ENCODE results near the gene POSTN.

DNA sequence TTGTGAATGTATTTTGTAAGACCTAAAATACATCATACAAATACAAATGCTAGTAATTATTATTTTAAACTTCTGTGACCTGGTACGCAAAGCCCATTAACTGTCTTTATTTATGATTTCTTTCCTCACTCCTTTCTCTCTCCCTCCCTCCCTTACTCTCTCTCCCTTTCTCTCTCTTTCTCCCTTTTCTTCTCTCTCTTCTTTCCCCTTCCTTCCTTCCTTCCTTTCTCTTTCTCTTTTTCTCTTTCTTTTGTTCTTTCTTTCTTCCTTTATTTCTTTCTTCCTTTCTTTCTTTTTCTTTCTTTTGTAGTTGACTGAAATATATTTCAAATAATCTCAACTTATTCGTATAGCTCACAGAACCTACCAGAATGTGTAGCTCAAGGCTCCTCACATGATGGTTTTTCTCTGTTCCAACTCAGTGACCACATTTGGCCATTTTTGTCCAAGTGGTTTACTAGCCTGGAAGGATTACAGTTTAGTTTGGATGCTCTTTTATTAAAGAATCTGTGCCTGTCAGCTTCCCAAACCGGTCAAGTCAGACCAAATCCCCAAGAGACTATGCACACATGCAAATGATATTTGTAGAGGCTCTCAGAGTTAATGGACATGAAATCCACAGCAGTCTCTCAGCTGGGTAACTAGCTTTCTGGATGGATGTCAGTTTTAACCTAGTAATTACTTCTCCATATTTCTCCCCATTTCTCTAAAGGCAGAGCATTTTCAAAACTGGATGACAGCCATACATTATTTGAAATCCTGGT is 71.7 kb downstream of the POSTN start:
- TF ChIP-seq, protein P1, sequence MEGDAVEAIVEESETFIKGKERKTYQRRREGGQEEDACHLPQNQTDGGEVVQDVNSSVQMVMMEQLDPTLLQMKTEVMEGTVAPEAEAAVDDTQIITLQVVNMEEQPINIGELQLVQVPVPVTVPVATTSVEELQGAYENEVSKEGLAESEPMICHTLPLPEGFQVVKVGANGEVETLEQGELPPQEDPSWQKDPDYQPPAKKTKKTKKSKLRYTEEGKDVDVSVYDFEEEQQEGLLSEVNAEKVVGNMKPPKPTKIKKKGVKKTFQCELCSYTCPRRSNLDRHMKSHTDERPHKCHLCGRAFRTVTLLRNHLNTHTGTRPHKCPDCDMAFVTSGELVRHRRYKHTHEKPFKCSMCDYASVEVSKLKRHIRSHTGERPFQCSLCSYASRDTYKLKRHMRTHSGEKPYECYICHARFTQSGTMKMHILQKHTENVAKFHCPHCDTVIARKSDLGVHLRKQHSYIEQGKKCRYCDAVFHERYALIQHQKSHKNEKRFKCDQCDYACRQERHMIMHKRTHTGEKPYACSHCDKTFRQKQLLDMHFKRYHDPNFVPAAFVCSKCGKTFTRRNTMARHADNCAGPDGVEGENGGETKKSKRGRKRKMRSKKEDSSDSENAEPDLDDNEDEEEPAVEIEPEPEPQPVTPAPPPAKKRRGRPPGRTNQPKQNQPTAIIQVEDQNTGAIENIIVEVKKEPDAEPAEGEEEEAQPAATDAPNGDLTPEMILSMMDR (optimal IDR thresholded peaks at IDR 0.05 in 1 of 3, IDR thresholded peaks at IDR 0.05 in 1 of 3, conservative IDR thresholded peaks at IDR 0.05 in 1 of 3; ENCODE audit: extremely low read depth in 1 of 3, insufficient read depth in 2 of 3, low read length in 3 of 3): no peak
- TF ChIP-seq EZH2 (IDR thresholded peaks at IDR 0.05; ENCODE audit: low read length): no peak

All from keratinocyte (primary cell).